Coronary artery (tissue), 2 donors: ENCODE results near the gene ZNF750.

ENCODE experiments used
- DNase-seq: peaks from one replicate; pipeline ENCODE4 v3.0.0-alpha.2; 2017; ENCODE audit warnings: low spot score
- H3K27ac ChIP-seq, 2 donors: fragments of 200-600 bp; sonication (generic); one replicate each; pipeline ENCODE4 v1.5.1; 2016 to 2019
- H3K4me3 ChIP-seq: fragments of 200-600 bp; sonication (generic); 2 replicates; pipeline ENCODE4 v1.5.1; 2016; ENCODE audit warnings: mild to moderate bottlenecking, moderate library complexity
- TF ChIP-seq, protein P1 (sequence below): fragments of 200-600 bp; sonication (generic); IDR thresholded peaks from one replicate; pipeline ENCODE4 v1.5.1; 2019; ENCODE audit warnings: antibody characterized with exemption

ZNF750 gene

DNA sequence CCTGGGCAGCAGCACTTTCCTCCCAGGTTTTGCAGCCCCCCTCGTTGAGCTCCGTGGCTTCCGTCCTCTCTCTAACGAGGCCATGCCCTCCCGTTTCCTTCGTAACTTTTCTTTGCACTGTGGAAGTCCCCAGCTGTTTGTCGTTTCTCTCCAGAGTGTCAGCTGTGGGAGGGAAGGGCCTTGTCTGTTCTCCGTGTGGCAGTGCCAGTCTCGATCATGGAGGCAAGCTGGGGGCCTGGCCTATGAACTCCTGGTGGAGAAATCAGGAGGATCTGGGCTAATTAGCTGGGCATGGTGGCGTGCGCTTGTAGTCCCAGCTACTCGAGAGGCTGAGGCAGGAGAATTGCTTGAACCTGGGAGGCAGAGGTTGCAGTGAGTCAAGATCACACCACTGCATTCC is 59.6 kb downstream of the ZNF750 start:
- TF ChIP-seq, protein P1, sequence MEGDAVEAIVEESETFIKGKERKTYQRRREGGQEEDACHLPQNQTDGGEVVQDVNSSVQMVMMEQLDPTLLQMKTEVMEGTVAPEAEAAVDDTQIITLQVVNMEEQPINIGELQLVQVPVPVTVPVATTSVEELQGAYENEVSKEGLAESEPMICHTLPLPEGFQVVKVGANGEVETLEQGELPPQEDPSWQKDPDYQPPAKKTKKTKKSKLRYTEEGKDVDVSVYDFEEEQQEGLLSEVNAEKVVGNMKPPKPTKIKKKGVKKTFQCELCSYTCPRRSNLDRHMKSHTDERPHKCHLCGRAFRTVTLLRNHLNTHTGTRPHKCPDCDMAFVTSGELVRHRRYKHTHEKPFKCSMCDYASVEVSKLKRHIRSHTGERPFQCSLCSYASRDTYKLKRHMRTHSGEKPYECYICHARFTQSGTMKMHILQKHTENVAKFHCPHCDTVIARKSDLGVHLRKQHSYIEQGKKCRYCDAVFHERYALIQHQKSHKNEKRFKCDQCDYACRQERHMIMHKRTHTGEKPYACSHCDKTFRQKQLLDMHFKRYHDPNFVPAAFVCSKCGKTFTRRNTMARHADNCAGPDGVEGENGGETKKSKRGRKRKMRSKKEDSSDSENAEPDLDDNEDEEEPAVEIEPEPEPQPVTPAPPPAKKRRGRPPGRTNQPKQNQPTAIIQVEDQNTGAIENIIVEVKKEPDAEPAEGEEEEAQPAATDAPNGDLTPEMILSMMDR = no peak
- no peak overlapping the region for H3K27ac ChIP-seq
- no peak for DNase-seq
- H3K4me3 ChIP-seq = no peak overlapping the region

DNA sequence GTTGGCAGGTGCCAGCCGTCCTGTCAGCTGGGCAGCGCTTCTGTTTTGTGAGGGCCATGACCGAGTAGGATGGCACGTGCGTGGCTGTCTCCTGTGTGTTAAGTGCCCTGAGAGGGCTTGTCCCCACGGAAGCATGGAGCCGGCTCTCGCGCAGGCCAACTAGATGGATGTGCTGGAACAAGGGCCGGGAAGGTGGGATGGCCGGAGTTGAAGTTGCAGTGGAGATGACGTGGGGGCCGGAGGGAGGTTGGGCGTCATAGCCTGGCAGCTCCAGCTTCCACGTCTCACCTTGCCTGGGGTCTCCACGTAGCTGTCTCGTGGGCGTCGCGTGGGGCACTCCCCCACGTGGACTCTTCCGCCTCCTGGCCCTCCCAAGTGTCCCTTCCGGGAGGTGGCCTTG is 60.3 kb downstream of the ZNF750 start:
- H3K27ac ChIP-seq = no peak overlapping the region
- no peak overlapping the region for H3K4me3 ChIP-seq
- no peak for DNase-seq
- TF ChIP-seq, protein P1 = no peak
